HFFc6 (cell line): ENCODE results near the gene ETNK2. TPM values are rescaled to one million over a fixed set of nuclear protein-coding genes. Genes with fewer than 3 reads are reported as not detected.

ENCODE experiments used
- DNase-seq: peaks from one replicate; pipeline ENCODE4 v3.0.0-alpha.2; 2018
- H3K27ac Mint-ChIP-seq: 2 replicates; pipeline ENCODE4 v1.8.0; 2020; ENCODE audit warnings: mild to moderate bottlenecking, mixed read lengths
- H3K27me3 Mint-ChIP-seq: 2 replicates; pipeline ENCODE4 v1.8.0; 2021; ENCODE audit warnings: mild to moderate bottlenecking, moderate library complexity, mixed read lengths; ENCODE audit not compliant: insufficient read depth
- H3K36me3 Mint-ChIP-seq: 2 replicates; pipeline ENCODE4 v1.8.0; 2021; ENCODE audit warnings: low read depth, mixed read lengths
- H3K4me1 Mint-ChIP-seq: 2 replicates; pipeline ENCODE4 v1.8.0; 2020; ENCODE audit warnings: low read depth, mixed read lengths
- H3K4me3 Mint-ChIP-seq: 2 replicates; pipeline ENCODE4 v1.8.0; 2020; ENCODE audit warnings: mild to moderate bottlenecking, moderate library complexity, mixed read lengths
- H3K9me3 Mint-ChIP-seq: 2 replicates; pipeline ENCODE4 v1.8.0; 2020; ENCODE audit warnings: mild to moderate bottlenecking, mixed read lengths
- total RNA-seq, 6 experiments: library from RNA; stranded (reverse); fragmentation: NEBNext Ultra II Directional; extraction: Animal tissue kit (Norgen Biotek cat#: 25700); gene quantifications; 2 replicates in 1 of 6; 3 replicates in 5 of 6; pipeline ENCODE4 v1.2.3, GENCODE V29; 2021
- TF ChIP-seq, protein P1 (sequence below): fragments of 200-600 bp; sonication (generic); IDR thresholded peaks from 2 replicates; pipeline ENCODE4 v1.5.0; 2021; ENCODE audit warnings: antibody characterized with exemption, mild to moderate bottlenecking

ETNK2 gene
- total RNA-seq, 6 experiments from 2014 or later = 3.1 to 6.3 (median 3.9) TPM

DNA sequence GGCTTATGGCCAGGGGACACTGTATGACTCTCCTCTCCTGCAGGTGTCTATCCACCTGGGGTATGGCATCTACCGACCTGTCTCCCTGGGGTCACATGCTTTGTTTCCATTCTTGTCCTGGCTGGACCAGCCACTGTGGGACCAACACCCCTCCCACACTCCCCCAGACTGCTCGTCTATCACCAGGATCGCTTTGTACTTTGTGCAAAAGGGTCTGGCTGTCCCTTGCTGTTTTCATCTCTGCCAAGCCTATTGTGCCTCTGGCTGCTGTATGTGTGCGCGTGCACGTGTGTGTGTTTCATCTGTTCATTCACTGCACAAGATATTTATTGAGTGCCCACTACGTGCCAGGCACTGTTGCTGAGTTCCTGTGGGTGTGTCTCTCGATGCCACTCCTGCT, 25.5 kb downstream of the ETNK2 start:
- H3K27ac Mint-ChIP-seq = no peak overlapping the region
- TF ChIP-seq, protein P1, sequence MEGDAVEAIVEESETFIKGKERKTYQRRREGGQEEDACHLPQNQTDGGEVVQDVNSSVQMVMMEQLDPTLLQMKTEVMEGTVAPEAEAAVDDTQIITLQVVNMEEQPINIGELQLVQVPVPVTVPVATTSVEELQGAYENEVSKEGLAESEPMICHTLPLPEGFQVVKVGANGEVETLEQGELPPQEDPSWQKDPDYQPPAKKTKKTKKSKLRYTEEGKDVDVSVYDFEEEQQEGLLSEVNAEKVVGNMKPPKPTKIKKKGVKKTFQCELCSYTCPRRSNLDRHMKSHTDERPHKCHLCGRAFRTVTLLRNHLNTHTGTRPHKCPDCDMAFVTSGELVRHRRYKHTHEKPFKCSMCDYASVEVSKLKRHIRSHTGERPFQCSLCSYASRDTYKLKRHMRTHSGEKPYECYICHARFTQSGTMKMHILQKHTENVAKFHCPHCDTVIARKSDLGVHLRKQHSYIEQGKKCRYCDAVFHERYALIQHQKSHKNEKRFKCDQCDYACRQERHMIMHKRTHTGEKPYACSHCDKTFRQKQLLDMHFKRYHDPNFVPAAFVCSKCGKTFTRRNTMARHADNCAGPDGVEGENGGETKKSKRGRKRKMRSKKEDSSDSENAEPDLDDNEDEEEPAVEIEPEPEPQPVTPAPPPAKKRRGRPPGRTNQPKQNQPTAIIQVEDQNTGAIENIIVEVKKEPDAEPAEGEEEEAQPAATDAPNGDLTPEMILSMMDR = no peak
- peaks cover 2% of the 10 kb centered on the region; the same call in 1 of the 2 replicates for H3K27me3 Mint-ChIP-seq
- H3K36me3 Mint-ChIP-seq = peaks cover 5% of the 10 kb centered on the region
- no peak for DNase-seq
- H3K4me1 Mint-ChIP-seq = peaks cover 40% of the 10 kb centered on the region
- H3K9me3 Mint-ChIP-seq = no peaks in the 10 kb centered on the region
- no peak overlapping the region for H3K4me3 Mint-ChIP-seq

DNA sequence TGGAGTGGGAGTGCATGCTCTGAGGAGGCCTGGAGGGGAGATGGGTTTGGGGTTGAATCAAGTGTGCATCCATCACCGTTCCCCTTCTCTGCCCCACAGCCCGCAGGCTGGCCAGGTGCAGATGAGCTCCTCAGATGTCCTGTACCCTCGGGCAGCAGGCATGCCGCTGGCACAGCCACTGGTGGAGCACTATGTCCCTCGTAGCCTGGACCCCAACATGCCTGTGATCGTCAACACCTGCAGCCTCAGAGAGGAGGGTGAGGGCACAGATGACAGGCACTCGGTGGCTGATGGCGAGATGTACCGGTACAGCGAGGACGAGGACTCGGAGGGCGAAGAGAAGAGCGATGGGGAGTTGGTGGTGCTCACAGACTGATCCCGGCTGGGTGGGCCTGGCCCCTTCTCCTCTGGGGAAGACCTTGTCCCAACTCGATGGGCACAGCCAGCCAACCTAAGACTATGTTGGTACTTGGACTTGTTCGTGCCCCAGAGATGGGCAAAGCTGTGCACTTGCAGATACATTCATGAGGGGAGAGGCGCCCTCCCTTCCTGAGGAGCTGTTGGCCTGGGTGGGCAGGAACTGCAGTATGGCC, 26.0 kb downstream of the ETNK2 start:
- H3K36me3 Mint-ChIP-seq = peaks cover 5% of the 10 kb centered on the region
- H3K4me3 Mint-ChIP-seq = no peak overlapping the region
- H3K27ac Mint-ChIP-seq = no peak overlapping the region
- peaks cover 2% of the 10 kb centered on the region; the same call in 1 of the 2 replicates for H3K27me3 Mint-ChIP-seq
- TF ChIP-seq, protein P1 = no peak
- H3K4me1 Mint-ChIP-seq = peaks cover 34% of the 10 kb centered on the region
- no peaks in the 10 kb centered on the region for H3K9me3 Mint-ChIP-seq
- DNase-seq = no peak

DNA sequence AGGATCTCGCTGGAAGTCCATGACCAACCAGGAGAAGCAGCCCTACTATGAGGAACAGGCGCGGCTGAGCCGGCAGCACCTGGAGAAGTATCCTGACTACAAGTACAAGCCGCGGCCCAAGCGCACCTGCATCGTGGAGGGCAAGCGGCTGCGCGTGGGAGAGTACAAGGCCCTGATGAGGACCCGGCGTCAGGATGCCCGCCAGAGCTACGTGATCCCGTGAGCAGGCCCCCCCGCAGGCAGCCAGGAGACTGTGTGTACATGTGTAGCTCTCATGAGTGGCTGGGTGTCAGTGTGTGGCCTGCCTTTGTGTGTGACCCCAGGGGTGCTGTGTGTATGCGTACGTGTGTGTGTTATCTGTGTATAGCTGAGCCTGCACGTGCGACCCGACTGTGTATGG, 27.2 kb downstream of the ETNK2 start:
- Mint-ChIP-seq H3K4me3 (no peak overlapping the region), H3K9me3 (no peaks in the 10 kb centered on the region), H3K27me3 (peaks cover 2% of the 10 kb centered on the region; the same call in 1 of the 2 replicates), H3K4me1 (peaks cover 27% of the 10 kb centered on the region), H3K27ac (no peak overlapping the region), H3K36me3 (peaks cover 5% of the 10 kb centered on the region)
- TF ChIP-seq, protein P1 = no peak
- DNase-seq = no peak

DNA sequence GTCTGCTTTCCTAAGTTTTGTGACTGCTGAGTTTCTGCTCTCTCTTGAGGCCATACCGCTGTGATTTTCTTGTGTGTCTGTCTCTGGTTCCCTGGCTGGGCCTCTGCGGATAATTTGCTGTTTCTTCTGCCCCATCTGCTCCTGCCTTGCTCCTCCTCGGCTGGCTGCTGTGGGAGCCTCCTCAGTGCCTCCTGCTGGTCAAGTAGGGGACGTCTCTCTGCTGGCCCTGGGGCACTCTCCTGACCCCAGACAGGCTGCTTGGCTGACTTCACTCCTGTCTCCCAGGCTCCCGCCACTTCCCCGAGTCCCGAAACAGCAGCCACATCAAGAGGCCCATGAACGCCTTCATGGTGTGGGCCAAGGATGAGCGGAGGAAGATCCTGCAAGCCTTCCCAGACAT, 28.5 kb downstream of the ETNK2 start:
- Mint-ChIP-seq H3K27me3 (peaks cover 2% of the 10 kb centered on the region; the same call in 1 of the 2 replicates), H3K9me3 (no peaks in the 10 kb centered on the region), H3K4me3 (no peak overlapping the region), H3K36me3 (peaks cover 5% of the 10 kb centered on the region), H3K27ac (no peak overlapping the region), H3K4me1 (peaks cover 15% of the 10 kb centered on the region)
- TF ChIP-seq, protein P1 = peak; percentile 74
- no peak for DNase-seq

DNA sequence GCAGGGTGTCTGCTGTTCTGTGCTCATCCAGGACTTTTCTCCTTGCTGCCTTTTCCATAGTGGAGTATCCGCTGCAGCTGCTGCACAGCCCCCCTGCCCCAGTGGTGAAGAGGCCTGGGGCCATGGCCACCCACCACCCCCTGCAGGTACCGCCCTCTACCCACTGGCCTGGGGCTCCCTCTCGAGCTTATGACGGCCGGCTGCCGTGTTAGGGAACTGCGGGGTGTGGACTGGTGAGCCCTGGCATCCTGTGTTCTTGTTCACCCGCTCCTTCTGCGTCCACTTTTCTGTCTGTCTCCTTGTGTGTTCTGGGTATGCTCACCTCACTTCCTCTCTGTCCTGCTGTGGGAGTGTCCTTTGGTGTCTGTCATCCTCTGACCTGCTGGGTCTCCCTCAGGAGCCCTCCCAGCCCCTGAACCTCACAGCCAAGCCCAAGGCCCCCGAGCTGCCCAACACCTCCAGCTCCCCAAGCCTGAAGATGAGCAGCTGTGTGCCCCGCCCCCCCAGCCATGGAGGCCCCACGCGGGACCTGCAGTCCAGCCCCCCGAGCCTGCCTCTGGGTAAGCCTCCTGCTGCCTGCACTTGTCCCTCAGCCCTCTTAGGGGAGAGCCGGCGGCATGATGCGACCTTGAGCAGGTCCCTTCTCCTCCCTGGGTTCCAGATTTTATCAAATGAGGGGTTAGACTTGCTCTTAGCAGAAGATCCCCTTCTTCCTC, 29.8 kb downstream of the ETNK2 start:
- no peak overlapping the region for H3K4me3 Mint-ChIP-seq
- DNase-seq = no peak
- TF ChIP-seq, protein P1 = no peak
- peaks cover 2% of the 10 kb centered on the region; the same call in 1 of the 2 replicates for H3K4me1 Mint-ChIP-seq
- peaks cover 5% of the 10 kb centered on the region for H3K36me3 Mint-ChIP-seq
- no peak overlapping the region for H3K27ac Mint-ChIP-seq
- no peaks in the 10 kb centered on the region for H3K9me3 Mint-ChIP-seq
- H3K27me3 Mint-ChIP-seq = peaks cover 2% of the 10 kb centered on the region; the same call in 1 of the 2 replicates
